ENCODE data around the gene GABRG3. TPM values are rescaled to one million over a fixed set of nuclear protein-coding genes. Genes with fewer than 3 reads are reported as not detected.

GABRG3 gene
- total RNA-seq, 1 donor from 2014 or later = 0.08 TPM

DNA sequence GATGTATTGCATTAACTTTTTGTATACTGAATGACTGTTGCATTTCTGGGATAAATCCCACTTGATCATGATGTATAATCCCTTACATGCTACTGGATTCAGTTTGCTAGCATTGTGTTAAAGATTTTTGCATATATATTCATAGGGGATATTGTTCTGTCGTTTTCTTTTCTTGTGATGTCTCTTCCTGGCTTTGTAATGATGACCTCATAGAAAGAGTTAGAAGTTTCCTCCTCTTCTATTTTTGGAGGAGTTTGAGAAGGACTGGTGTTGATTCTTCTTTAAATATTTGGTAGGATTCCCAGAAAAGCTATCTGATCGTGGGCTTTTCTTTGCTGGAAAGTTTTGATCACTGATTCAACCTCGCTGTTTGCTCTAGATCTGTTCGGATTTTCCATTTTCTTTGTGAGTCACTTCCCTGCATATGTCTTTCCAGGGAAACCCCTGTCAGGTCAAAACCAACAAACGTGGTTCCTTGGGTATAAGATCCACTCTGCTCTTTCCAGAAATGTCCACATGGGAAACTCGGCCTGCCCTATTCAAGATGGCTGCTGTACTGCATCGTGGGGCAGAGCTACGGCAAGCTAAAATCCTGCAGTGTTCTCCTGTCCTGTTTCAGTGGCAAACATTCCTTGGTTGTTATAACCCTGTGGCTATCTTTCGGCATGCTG lies 120.4 kb downstream of the GABRG3 start:
- Histone ChIP-seq H3K4me3 (ENCODE audit: low read depth, low read length) (no peak overlapping the region), H3K27me3 (ENCODE audit: control insufficient read depth, insufficient read depth, low read length) (no peaks in the 10 kb centered on the region), H3K36me3 (ENCODE audit: control insufficient read depth, insufficient read depth, low read length) (no peaks in the 10 kb centered on the region)
- no peak for DNase-seq (ENCODE audit: low read depth)
- TF ChIP-seq, protein P1, sequence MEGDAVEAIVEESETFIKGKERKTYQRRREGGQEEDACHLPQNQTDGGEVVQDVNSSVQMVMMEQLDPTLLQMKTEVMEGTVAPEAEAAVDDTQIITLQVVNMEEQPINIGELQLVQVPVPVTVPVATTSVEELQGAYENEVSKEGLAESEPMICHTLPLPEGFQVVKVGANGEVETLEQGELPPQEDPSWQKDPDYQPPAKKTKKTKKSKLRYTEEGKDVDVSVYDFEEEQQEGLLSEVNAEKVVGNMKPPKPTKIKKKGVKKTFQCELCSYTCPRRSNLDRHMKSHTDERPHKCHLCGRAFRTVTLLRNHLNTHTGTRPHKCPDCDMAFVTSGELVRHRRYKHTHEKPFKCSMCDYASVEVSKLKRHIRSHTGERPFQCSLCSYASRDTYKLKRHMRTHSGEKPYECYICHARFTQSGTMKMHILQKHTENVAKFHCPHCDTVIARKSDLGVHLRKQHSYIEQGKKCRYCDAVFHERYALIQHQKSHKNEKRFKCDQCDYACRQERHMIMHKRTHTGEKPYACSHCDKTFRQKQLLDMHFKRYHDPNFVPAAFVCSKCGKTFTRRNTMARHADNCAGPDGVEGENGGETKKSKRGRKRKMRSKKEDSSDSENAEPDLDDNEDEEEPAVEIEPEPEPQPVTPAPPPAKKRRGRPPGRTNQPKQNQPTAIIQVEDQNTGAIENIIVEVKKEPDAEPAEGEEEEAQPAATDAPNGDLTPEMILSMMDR (IDR thresholded peaks at IDR 0.05; ENCODE audit: insufficient read depth, low read length, poor library complexity, severe bottlenecking) = no peak

DNA sequence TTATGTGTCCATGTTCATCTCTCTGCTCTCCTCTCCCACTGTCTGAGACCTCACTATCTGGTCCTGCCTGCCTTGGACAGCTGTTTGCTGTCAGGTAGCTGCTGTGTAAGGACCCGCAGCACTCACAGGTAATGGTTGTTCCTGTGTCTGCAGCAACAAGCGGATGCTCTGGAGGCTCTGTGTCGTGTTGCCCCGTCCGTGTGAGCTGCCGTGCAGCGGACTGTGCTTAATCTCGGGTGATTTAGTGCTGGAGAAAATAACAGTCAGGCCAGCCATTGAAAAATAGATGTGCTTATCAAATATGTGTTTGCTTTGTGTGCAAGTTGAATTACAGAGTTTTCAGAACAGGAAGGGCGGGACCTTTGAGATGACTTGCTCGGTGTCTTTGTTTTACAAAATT lies 121.4 kb downstream of the GABRG3 start:
- DNase-seq (ENCODE audit: low read depth) = no peak
- TF ChIP-seq, protein P1 (IDR thresholded peaks at IDR 0.05; ENCODE audit: insufficient read depth, low read length, poor library complexity, severe bottlenecking) = no peak
- Histone ChIP-seq H3K36me3 (ENCODE audit: control insufficient read depth, insufficient read depth, low read length) (no peaks in the 10 kb centered on the region), H3K27me3 (ENCODE audit: control insufficient read depth, insufficient read depth, low read length) (no peaks in the 10 kb centered on the region), H3K4me3 (ENCODE audit: low read depth, low read length) (no peak overlapping the region)

DNA sequence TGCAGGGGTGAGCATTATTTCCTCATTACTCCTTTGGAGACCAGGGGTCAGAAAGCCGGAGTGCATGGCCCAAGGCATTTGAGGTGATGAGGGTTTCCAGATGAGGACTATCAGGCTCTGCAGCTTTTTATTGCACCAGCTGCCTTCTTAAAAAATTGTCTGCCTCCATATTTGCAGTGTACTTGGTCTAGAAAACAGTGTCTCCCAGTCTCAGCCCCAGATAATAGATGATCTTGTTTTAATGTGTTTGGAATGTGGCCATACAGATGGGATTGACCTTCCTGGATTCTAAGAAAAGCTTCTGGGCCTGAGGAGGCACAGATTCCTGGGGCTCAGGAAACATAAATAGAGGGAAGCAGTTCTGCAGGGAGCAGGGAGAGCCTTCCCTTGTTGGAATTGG lies 123.3 kb downstream of the GABRG3 start:
- no peak overlapping the region for H3K4me3 ChIP-seq (ENCODE audit: low read depth, low read length)
- no peak for DNase-seq (ENCODE audit: low read depth)
- TF ChIP-seq, protein P1 (IDR thresholded peaks at IDR 0.05; ENCODE audit: insufficient read depth, low read length, poor library complexity, severe bottlenecking) = no peak
- H3K27me3 ChIP-seq (ENCODE audit: control insufficient read depth, insufficient read depth, low read length) = no peaks in the 10 kb centered on the region
- H3K36me3 ChIP-seq (ENCODE audit: control insufficient read depth, insufficient read depth, low read length) = no peaks in the 10 kb centered on the region

DNA sequence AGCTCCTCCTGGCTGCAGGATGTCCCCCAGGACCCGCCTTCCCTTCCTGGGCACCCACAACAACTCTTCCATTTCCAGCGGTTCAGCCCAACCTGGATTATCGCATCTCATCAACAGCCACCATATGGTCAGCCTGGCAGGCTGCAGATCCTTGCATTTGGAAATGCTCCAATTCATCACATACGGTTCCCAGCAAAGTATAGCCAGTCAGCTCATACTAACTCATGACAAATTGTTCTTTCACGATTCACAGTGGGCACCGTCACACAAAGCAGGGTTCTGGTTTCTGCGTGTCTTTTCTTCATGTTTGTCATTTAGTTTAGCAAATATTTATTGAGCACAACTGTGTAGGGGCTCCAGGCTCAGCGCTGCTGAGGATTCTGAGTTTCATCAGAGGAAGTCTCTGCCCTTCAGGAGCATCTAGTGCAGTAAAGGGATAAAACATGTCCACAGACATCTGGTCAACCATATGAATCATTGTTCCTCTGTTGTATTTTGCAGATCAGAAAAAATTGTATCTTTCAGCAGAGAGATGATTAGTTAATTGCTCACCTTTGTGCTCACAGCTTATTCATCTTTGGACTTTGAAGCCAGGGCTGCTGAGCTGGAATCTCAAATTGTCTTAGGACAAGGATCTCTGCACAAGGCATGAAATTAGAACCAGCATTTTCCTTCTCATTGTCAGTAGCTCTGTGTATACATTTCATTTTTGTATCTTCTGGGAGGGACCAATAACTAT lies 125.1 kb downstream of the GABRG3 start:
- no peaks in the 10 kb centered on the region for H3K36me3 ChIP-seq (ENCODE audit: control insufficient read depth, insufficient read depth, low read length)
- TF ChIP-seq, protein P1 (IDR thresholded peaks at IDR 0.05; ENCODE audit: insufficient read depth, low read length, poor library complexity, severe bottlenecking) = no peak
- H3K27me3 ChIP-seq (ENCODE audit: control insufficient read depth, insufficient read depth, low read length) = no peaks in the 10 kb centered on the region
- no peak for DNase-seq (ENCODE audit: low read depth)
- H3K4me3 ChIP-seq (ENCODE audit: low read depth, low read length) = no peak overlapping the region

DNA sequence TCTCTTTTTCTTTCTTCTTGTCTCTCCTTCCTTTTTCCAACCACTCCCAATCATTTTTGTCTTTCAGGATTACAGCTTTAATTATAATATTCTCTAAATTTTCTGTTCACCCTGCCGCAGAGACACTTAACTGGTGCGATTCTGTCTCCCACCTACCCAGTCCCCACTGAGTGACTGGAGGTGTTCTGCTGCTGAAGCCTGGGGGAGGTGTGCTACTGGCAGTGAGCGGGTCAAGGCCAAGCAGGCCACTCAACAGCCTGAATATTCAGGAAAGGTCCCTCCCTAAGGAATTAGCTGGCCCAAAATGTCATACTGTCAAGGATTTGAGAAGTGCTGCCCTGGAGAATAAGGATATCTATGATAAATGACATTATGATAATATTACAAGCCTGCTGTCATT lies 126.5 kb downstream of the GABRG3 start:
- TF ChIP-seq, protein P1 (IDR thresholded peaks at IDR 0.05; ENCODE audit: insufficient read depth, low read length, poor library complexity, severe bottlenecking) = no peak
- H3K36me3 ChIP-seq (ENCODE audit: control insufficient read depth, insufficient read depth, low read length) = no peaks in the 10 kb centered on the region
- H3K27me3 ChIP-seq (ENCODE audit: control insufficient read depth, insufficient read depth, low read length) = no peaks in the 10 kb centered on the region
- H3K4me3 ChIP-seq (ENCODE audit: low read depth, low read length) = no peak overlapping the region
- DNase-seq (ENCODE audit: low read depth) = no peak
